Measurements from ENCODE around the gene TOX3. TPM values are rescaled to one million over a fixed set of nuclear protein-coding genes. Genes with fewer than 3 reads are reported as not detected.

The TOX3 gene
- total and polyA plus RNA-seq, 2 donors (not counting 1 experiment from before 2014, with no cell fraction given): not detected

GRCh38 chr16:52586159-52586558 lies 39.2 kb upstream of the TOX3 start:
- Histone ChIP-seq H3K27me3 (replicated peaks in 1 of 4; ENCODE audit: control extremely low read depth in 1 of 4, control insufficient read depth in 3 of 4, insufficient read depth in 4 of 4, low read length in 3 of 4) (no peaks in the 10 kb centered on the region), H3K79me2 (ENCODE audit: control insufficient read depth, insufficient read depth, low read length) (no peaks in the 10 kb centered on the region), H3K4me3 (ENCODE audit: control extremely low read depth in 1 of 5, extremely low read depth in 1 of 5, insufficient read depth in 1 of 5, low read depth in 2 of 5, low read length in 4 of 5) (no peak overlapping the region), H3K9ac (ENCODE audit: low read length) (no peak overlapping the region), H3K36me3 (replicated peaks in 1 of 2; ENCODE audit: control extremely low read depth in 1 of 2, control insufficient read depth in 1 of 2, extremely low read depth in 1 of 2, insufficient read depth in 2 of 2, low read length in 1 of 2) (no peaks in the 10 kb centered on the region), H3K4me1 (ENCODE audit: control insufficient read depth in 2 of 2, insufficient read depth in 2 of 2, low read length in 2 of 2) (no peaks in the 10 kb centered on the region), H3K9me3 (ENCODE audit: control extremely low read depth in 1 of 3, control insufficient read depth in 2 of 3, insufficient read depth in 1 of 3, low read length in 2 of 3) (no peaks in the 10 kb centered on the region), H3K4me2 (replicated peaks; ENCODE audit: low read depth, low read length, poor library complexity, severe bottlenecking) (no peak overlapping the region), H4K20me1 (ENCODE audit: control insufficient read depth, insufficient read depth, low read length, poor library complexity, severe bottlenecking) (no peaks in the 10 kb centered on the region), H3K27ac (ENCODE audit: low read length in 2 of 2) (no peak overlapping the region), H2AFZ (ENCODE audit: insufficient read depth, low read depth, low read length, poor library complexity, severe bottlenecking) (no peak overlapping the region)
- no peak overlapping the region for H3K27ac Mint-ChIP-seq
- no peak overlapping the region for H3K4me3 Mint-ChIP-seq
- ChIA-PET POLR2A (no interaction called here), CTCF (no interaction called here)
- ATAC-seq (ENCODE audit: low read depth) (no peak), DNase-seq (no peak)
- TF ChIP-seq EZH2 (IDR thresholded peaks at IDR 0.05; ENCODE audit: borderline replicate concordance, insufficient read depth, low read depth, low read length, poor library complexity, severe bottlenecking) (no peak), CTCF (IDR thresholded peaks at IDR 0.05) (no peak)
- no CpG with 5 or more reads among the region's 2 CpGs for WGBS (ENCODE audit: insufficient coverage)
- no peaks in the 10 kb centered on the region for H3K4me1 Mint-ChIP-seq
- H3K27me3 Mint-ChIP-seq: no peaks in the 10 kb centered on the region
- peaks cover 3% of the 10 kb centered on the region for H3K9me3 Mint-ChIP-seq (ENCODE audit: insufficient read depth)
- intact Hi-C loops (cut with micrococcal nuclease): no loop called here

- POLR2A ChIA-PET: no interaction called here
- no peak overlapping the region for H3K4me3 Mint-ChIP-seq
These were observed 37.7 kb upstream of the TOX3 start for GRCh38 chr16:52584354-52585320.

More at GRCh38 chr16:52584354-52585320, 37.7 kb upstream of the TOX3 start:
- no peaks in the 10 kb centered on the region for H3K79me2 ChIP-seq (ENCODE audit: control insufficient read depth, insufficient read depth, low read length)
- no peaks in the 10 kb centered on the region for H3K4me1 Mint-ChIP-seq
- H2AFZ ChIP-seq (ENCODE audit: insufficient read depth, low read depth, low read length, poor library complexity, severe bottlenecking): no peak overlapping the region
- no peak overlapping the region for H3K9ac ChIP-seq (ENCODE audit: low read length)
- no peaks in the 10 kb centered on the region for H3K27me3 ChIP-seq (replicated peaks in 1 of 4; ENCODE audit: control extremely low read depth in 1 of 4, control insufficient read depth in 3 of 4, insufficient read depth in 4 of 4, low read length in 3 of 4)
- H3K4me1 ChIP-seq (ENCODE audit: control insufficient read depth in 2 of 2, insufficient read depth in 2 of 2, low read length in 2 of 2): no peaks in the 10 kb centered on the region
- no peaks in the 10 kb centered on the region for H3K9me3 ChIP-seq (ENCODE audit: control extremely low read depth in 1 of 3, control insufficient read depth in 2 of 3, insufficient read depth in 1 of 3, low read length in 2 of 3)
- no peak overlapping the region for H3K27ac Mint-ChIP-seq
- no peak for TF ChIP-seq CTCF (IDR thresholded peaks at IDR 0.05)
- CTCF ChIA-PET: no interaction called here
- ATAC-seq (ENCODE audit: low read depth): no peak
- H3K4me3 ChIP-seq (ENCODE audit: control extremely low read depth in 1 of 5, extremely low read depth in 1 of 5, insufficient read depth in 1 of 5, low read depth in 2 of 5, low read length in 4 of 5): no peak overlapping the region
- H3K36me3 ChIP-seq (replicated peaks in 1 of 2; ENCODE audit: control extremely low read depth in 1 of 2, control insufficient read depth in 1 of 2, extremely low read depth in 1 of 2, insufficient read depth in 2 of 2, low read length in 1 of 2): no peaks in the 10 kb centered on the region
- no peak for DNase-seq
- WGBS (ENCODE audit: insufficient coverage): 72% methylated on average over 2 of the region's 5 CpGs
- no peak overlapping the region for H3K4me2 ChIP-seq (replicated peaks; ENCODE audit: low read depth, low read length, poor library complexity, severe bottlenecking)
- H3K27me3 Mint-ChIP-seq: no peaks in the 10 kb centered on the region
- H3K27ac ChIP-seq (ENCODE audit: low read length in 2 of 2): no peak overlapping the region
- peaks cover 3% of the 10 kb centered on the region for H3K9me3 Mint-ChIP-seq (ENCODE audit: insufficient read depth)
- intact Hi-C loops (cut with micrococcal nuclease): no loop called here
- no peaks in the 10 kb centered on the region for H4K20me1 ChIP-seq (ENCODE audit: control insufficient read depth, insufficient read depth, low read length, poor library complexity, severe bottlenecking)
